Hematopoietic multipotent progenitor cell treated with erythropoietin and hydrocortisone succinate and interleukin-3 and kit ligand, for 4 days (in vitro differentiated cells): ENCODE data around the gene C6orf136.
"Not testable (repeated sequence)": the region's sequence is repeated elsewhere in the genome, so short reads cannot be mapped to it uniquely, and the experiment has no call there.

ENCODE experiments used
- DNase-seq: peaks from one replicate; pipeline ENCODE4 v3.0.0-alpha.2; 2015

C6orf136 gene

GRCh38 chr6:30615958-30616810 lies 30.7 kb upstream of the C6orf136 start:
- DNase-seq = peak; percentile 63

- peak; percentile 100 for DNase-seq
These were observed 29.9 kb upstream of the C6orf136 start, which contains the start of gene PPP1R10 for GRCh38 chr6:30616811-30617564. Gene PPP1R10 (minus strand): TSS chr6:30617243. CDS start chr6:30609944, 7,299 bp downstream.

GRCh38 chr6:30617565-30618269 lies 29.2 kb upstream of the C6orf136 start, which contains the start of gene MRPS18B:
Gene MRPS18B (plus strand): TSS chr6:30617840. CDS start chr6:30617866, 26 bp downstream.
- DNase-seq = peak; percentile 99

- no peak for DNase-seq
These were observed 28.6 kb upstream of the C6orf136 start for GRCh38 chr6:30618270-30618797.

GRCh38 chr6:30619561-30619960 lies 27.4 kb upstream of the C6orf136 start:
- no peak for DNase-seq

GRCh38 chr6:30625511-30625910 lies 21.4 kb upstream of the C6orf136 start:
- DNase-seq = no peak

- peak; percentile 95 for DNase-seq
These were observed 20.2 kb upstream of the C6orf136 start, which contains the start of gene ATAT1 for GRCh38 chr6:30626484-30627366. Gene ATAT1 (plus strand): TSS chr6:30626874.

GRCh38 chr6:30635834-30636233 lies 11.1 kb upstream of the C6orf136 start:
- no peak for DNase-seq

- peak; percentile 68 for DNase-seq
These were observed 6.5 kb upstream of the C6orf136 start for GRCh38 chr6:30640481-30640880.

- peak; percentile 28 for DNase-seq
These were observed 5.9 kb upstream of the C6orf136 start for GRCh38 chr6:30641048-30641447.

- no peak for DNase-seq
These were observed 3.3 kb upstream of the C6orf136 start for GRCh38 chr6:30643656-30644055.

- no peak for DNase-seq
These were observed 2.2 kb upstream of the C6orf136 start for GRCh38 chr6:30644769-30645168.

- no peak for DNase-seq
These were observed 944 bp upstream of the C6orf136 start for GRCh38 chr6:30645989-30646388.

GRCh38 chr6:30647242-30648116 lies 546 bp downstream of the C6orf136 start:
- peak; percentile 94 for DNase-seq

- DNase-seq = no peak
These were observed 4.2 kb downstream of the C6orf136 start for GRCh38 chr6:30651143-30651542.

- DNase-seq = no peak
These were observed 8.1 kb downstream of the C6orf136 start for GRCh38 chr6:30654798-30655742.

GRCh38 chr6:30655743-30656094 lies 8.8 kb downstream of the C6orf136 start:
- DNase-seq = no peak

- peak; percentile 42 for DNase-seq
These were observed 9.6 kb downstream of the C6orf136 start for GRCh38 chr6:30656513-30656912.

GRCh38 chr6:30657454-30657853 lies 10.5 kb downstream of the C6orf136 start:
- no peak for DNase-seq

- not testable (repeated sequence) for DNase-seq
These were observed 11.0 kb downstream of the C6orf136 start for GRCh38 chr6:30657922-30658321.
